ENCODE measurements around the gene AGMO. TPM values are rescaled to one million over a fixed set of nuclear protein-coding genes. Genes with fewer than 3 reads are reported as not detected.

AGMO gene
- total RNA-seq, 1 donor from 2014 or later = 0.98 TPM

- Histone ChIP-seq H3K36me3 (no peaks in the 10 kb centered on the region), H3K9me3 (no peaks in the 10 kb centered on the region), H3K4me1 (no peaks in the 10 kb centered on the region), H3K27ac (no peak overlapping the region), H3K27me3 (no peaks in the 10 kb centered on the region), H3K4me3 (no peak overlapping the region)
- TF ChIP-seq POLR2A (IDR thresholded peaks at IDR 0.05) = no peak
- no peak for TF ChIP-seq CTCF (IDR thresholded peaks at IDR 0.05)
- TF ChIP-seq POLR2AphosphoS5 (IDR thresholded peaks at IDR 0.05; ENCODE audit: insufficient read depth in 1 of 2, low read depth in 1 of 2) = no peak
- no peak for DNase-seq (ENCODE audit: extremely low spot score in 2 of 2)
- intact Hi-C loops (cut with DNase I) = no loop called here
Measured at GRCh38 chr7:15219758-15220157, 342.1 kb downstream of the AGMO start.

- no peak overlapping the region for H3K4me3 ChIP-seq
- no peak for TF ChIP-seq CTCF (IDR thresholded peaks at IDR 0.05)
- TF ChIP-seq POLR2A (IDR thresholded peaks at IDR 0.05) = no peak
- no peak for TF ChIP-seq POLR2AphosphoS5 (IDR thresholded peaks at IDR 0.05; ENCODE audit: insufficient read depth in 1 of 2, low read depth in 1 of 2)
- DNase-seq (ENCODE audit: extremely low spot score in 2 of 2) = no peak
Measured at GRCh38 chr7:15218261-15218660, 343.6 kb downstream of the AGMO start.

GRCh38 chr7:15215616-15216015 is 346.2 kb downstream of the AGMO start:
- no peaks in the 10 kb centered on the region for H3K27me3 ChIP-seq
- no peaks in the 10 kb centered on the region for H3K36me3 ChIP-seq
- no peak overlapping the region for H3K4me3 ChIP-seq
- H3K9me3 ChIP-seq = no peaks in the 10 kb centered on the region
- no peak for DNase-seq (ENCODE audit: extremely low spot score in 2 of 2)
- H3K4me1 ChIP-seq = no peaks in the 10 kb centered on the region
- no peak overlapping the region for H3K27ac ChIP-seq
- intact Hi-C loops (cut with DNase I) = no loop called here
- no peak for TF ChIP-seq POLR2A (IDR thresholded peaks at IDR 0.05)
- TF ChIP-seq POLR2AphosphoS5 (IDR thresholded peaks at IDR 0.05; ENCODE audit: insufficient read depth in 1 of 2, low read depth in 1 of 2) = no peak
- no peak for TF ChIP-seq CTCF (IDR thresholded peaks at IDR 0.05)

More at GRCh38 chr7:15218261-15218660, 343.6 kb downstream of the AGMO start:
- Histone ChIP-seq H3K36me3 (no peaks in the 10 kb centered on the region), H3K9me3 (no peaks in the 10 kb centered on the region), H3K4me1 (no peaks in the 10 kb centered on the region), H3K27ac (no peak overlapping the region), H3K27me3 (no peaks in the 10 kb centered on the region)
- intact Hi-C loops (cut with DNase I) = no loop called here

GRCh38 chr7:15214976-15215375 is 346.8 kb downstream of the AGMO start:
- H3K27me3 ChIP-seq = no peaks in the 10 kb centered on the region
- no peak overlapping the region for H3K4me3 ChIP-seq
- DNase-seq (ENCODE audit: extremely low spot score in 2 of 2) = no peak
- H3K9me3 ChIP-seq = no peaks in the 10 kb centered on the region
- no peaks in the 10 kb centered on the region for H3K36me3 ChIP-seq
- TF ChIP-seq POLR2A (IDR thresholded peaks at IDR 0.05) (no peak), CTCF (IDR thresholded peaks at IDR 0.05) (no peak), POLR2AphosphoS5 (IDR thresholded peaks at IDR 0.05; ENCODE audit: insufficient read depth in 1 of 2, low read depth in 1 of 2) (no peak)
- intact Hi-C loops (cut with DNase I) = no loop called here
- H3K4me1 ChIP-seq = no peaks in the 10 kb centered on the region
- no peak overlapping the region for H3K27ac ChIP-seq

GRCh38 chr7:15213093-15213492 is 348.7 kb downstream of the AGMO start:
- no peaks in the 10 kb centered on the region for H3K4me1 ChIP-seq
- TF ChIP-seq POLR2AphosphoS5 (IDR thresholded peaks at IDR 0.05; ENCODE audit: insufficient read depth in 1 of 2, low read depth in 1 of 2) (no peak), POLR2A (IDR thresholded peaks at IDR 0.05) (no peak), CTCF (IDR thresholded peaks at IDR 0.05) (no peak)
- H3K4me3 ChIP-seq = no peak overlapping the region
- intact Hi-C loops (cut with DNase I) = no loop called here
- no peaks in the 10 kb centered on the region for H3K9me3 ChIP-seq
- no peak for DNase-seq (ENCODE audit: extremely low spot score in 2 of 2)
- no peaks in the 10 kb centered on the region for H3K27me3 ChIP-seq
- H3K27ac ChIP-seq = no peak overlapping the region
- H3K36me3 ChIP-seq = no peaks in the 10 kb centered on the region
